GM19240 (cell line): ENCODE results near the gene CHRM3.
"Not testable (repeated sequence)": the region's sequence is repeated elsewhere in the genome, so short reads cannot be mapped to it uniquely, and the experiment has no call there.

Experiments
- DNase-seq: peaks from one replicate; pipeline ENCODE4 v3.0.0; 2011; ENCODE audit warnings: low spot score; ENCODE audit not compliant: insufficient read length

CHRM3 gene

DNA sequence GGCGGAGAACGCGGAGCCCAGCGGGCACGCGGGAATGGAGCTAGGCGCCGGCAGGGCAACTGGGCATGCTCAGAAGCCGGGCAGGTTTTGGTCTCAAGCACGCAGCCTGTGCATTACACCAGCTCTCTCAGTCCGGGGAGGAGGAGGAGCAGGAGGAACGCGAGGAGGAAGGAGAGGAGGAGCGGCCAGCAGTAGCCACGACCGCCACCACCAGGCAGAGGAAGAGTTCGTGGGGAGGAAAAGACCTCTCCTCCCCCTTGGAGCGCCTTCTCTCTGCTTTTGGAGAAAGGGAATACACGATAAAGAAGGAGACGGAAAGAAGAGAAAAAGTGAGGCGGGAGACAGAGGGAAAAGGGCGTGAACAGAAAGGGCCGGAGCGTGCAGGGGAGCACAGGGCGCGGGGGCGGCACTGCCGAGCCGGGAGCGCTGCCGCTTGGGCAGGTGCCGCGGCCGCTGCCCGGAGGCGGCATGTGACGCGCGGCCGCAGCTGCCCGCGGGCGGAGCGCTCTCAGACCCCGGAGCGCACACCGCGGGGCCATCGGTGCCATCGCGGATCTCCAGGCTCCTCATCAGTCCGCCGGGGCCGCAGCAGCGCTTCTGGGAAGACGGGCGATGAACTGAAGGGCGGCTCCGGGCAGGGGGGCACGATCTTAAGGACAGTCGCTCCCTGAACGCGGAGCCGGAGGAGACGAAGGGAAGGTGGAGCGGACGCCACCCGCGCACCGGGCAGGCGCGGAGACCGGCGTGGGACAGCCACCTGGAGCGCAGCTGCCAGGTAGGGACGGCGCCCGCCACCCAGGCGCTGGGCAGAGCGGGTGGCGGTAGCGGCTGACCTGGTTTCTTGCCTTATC is at the start of gene CHRM3:
CHRM3 (plus strand) TSS at position 116 of the 851 bp plus-strand sequence. CDS start 520,884 bp downstream, outside the sequence.
- no peak for DNase-seq

- no peak for DNase-seq
These were observed 48.5 kb upstream of the CHRM3 start for GRCh38 chr1:239337799-239338430.

DNA sequence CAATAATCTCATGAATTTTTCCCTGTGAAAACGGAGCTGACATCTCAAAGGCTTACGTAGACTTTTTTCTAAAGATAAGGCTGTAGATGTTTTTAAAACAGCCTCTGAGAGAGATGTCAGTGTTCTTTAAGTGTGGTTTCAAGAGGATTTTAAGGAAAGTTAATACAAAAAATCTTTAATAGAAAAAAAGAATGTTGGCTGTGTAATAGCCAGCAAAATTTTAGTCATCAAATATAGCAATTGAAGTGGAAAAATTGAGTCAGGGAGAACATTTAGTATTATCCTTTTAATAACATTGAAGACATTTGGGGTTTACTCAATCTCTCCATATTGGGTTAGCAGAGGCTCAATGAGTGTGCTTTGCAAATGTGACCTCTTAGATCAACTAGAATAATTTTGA is 38.6 kb upstream of the CHRM3 start:
- no peak for DNase-seq

- DNase-seq = no peak
These were observed 37.6 kb upstream of the CHRM3 start for GRCh38 chr1:239348635-239349353.

DNA sequence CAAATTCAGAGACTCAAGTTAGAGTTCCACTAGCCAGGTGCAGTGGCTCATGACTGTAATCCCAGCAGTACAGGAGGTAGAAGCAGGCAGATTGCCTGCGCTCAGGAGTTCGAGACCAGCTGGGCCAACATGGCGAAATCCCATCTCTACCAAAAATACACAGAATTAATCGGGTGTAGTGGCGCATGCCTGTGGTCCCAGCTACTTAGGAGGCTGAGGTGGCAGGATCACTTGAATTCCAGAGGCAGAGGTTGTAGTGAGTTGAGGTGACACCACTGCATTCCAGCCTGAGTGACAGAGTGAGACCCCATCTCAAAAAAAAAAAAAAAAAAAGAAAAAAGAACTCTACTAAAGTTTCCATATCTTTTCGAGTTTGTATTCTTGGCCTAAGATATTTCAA is 36.7 kb upstream of the CHRM3 start:
- DNase-seq = no peak

- DNase-seq = no peak
These were observed 32.8 kb upstream of the CHRM3 start for GRCh38 chr1:239353536-239353935.

DNA sequence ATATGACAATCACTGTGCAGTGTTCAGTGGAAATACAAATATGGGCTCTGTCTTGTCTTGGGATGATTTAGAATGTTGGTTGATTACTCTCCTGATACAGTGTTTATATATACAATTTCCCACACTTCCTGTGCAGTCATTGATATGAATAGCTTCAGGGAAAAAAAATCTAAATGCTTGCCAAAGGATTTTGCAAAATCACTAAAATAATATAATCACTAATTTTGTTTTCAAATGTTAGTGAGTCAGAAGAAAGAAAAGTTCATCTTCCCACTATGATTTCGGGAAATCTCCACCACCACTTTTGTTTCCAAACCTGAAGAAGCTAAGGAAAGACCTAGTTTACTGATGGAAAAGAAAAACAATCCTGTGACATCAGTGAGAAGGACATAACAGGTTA is 32.1 kb upstream of the CHRM3 start:
- no peak for DNase-seq

GRCh38 chr1:239357867-239358266 is 28.5 kb upstream of the CHRM3 start:
- no peak for DNase-seq

- DNase-seq = no peak
These were observed 25.0 kb upstream of the CHRM3 start for GRCh38 chr1:239361403-239361802.

DNA sequence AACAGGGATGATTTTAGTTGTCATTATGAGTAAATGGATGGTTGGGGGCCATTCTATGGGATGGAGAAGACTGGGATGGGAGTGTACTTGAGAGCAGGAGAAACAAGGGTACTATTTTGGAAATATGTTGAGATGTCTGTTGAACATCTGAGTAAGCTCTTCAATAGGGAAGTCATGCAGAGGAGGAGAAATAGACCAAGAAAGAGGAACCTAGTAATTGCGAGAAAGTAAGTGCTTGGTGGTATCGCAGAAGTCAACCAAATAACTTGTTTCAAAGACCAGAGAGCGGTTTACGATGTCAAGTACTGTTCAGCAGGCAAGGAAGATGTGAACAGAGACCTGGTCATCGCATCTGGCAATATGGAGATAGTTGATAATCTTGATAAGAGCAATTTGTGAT is 22.4 kb upstream of the CHRM3 start:
- DNase-seq = no peak

DNA sequence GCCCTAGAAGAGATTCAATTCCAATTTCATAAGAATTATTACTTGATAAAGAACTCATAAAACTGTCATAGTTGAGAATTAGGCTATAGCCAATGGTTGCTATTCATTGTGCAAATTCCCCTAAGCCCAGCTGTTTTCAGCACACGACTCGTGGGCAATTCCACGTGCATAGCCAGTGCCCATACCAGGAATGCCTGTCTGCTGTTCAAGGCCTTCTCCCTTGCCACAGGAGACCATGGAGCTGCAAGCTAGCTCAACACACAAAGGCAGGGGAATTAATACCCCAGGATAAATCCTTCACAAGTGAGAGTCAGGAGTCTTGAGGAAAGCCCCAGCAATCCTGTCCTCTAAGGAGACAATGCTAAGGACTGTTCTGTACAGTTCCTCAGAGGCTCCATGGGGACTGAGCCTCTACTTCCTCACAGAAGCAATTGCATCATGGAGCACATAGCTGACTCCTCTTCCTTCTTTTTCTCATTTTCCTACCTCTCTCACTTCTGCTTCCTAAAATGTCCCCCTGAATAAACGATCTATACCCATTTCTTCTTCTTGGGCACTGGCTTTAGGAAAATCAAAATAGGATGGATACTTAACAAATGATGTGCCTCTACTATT is 19.1 kb upstream of the CHRM3 start:
- no peak for DNase-seq

DNA sequence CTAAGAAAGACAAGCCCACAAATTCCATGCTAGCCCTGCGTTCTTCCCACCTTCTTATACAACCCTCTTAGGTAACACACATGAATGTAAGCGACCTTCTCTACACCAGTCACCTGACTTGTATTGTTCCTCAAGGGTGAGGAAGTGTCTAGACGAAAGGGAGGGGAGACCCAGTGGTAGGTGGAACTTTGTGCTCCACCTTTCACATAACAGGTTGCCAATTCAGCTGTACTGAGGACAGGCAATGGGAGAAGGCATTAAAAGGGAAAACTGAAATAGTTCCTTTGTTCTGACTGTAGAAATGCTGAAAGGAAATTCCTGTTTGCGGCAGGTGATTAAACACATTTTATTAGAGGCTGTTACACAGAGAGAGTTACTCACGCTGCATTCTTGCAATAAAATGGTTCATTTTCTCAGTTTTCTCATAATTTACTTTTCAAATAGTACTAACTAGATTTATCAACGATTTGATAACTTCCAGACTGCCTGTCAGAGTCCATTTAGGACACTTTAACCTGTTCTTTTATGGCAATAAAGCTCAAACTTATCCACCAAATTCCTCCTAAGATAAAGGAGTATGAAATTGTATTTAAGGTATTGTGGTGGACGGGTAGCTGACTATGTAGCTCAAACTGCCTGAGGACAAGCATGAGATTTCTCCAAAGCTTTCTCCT is 17.8 kb upstream of the CHRM3 start:
- no peak for DNase-seq

DNA sequence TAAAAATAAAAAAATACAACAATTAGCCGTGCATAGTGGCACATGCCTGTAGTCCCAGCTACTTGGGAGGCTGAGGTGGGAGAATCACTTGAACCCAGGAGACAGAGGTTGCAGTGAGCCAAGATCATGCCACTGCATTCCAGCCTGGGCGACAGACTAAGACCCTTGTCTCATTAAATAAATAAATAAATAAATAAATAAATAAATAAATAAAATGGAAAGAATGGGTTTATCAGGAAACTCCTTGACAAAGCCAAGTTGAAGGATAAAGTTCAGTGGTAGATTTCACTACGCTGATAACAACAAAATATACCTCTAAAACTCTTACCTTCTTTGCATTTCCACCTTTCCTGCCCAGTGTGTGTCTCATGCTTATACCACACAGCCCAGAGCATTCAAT is 15.5 kb upstream of the CHRM3 start:
- DNase-seq = not testable (repeated sequence)

DNA sequence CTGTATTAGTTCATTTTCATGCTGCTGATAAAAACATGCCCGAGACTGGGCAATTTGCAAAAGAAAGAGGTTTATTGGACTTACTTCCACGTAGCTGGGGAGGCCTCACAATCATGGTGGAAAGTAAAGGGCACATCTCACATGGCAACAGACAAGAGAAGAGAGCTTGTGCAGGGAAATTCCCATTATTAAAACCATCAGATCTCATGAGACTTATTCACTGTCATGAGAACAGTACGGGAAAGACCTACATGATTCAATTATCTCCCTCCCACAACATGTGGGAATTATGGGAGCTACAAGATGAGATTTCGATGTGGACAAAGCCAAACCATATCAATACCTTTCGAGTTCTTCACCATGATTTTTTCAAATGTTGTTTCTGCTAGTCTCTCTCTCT is 3.7 kb upstream of the CHRM3 start:
- DNase-seq = no peak

GRCh38 chr1:239383714-239384113 is 2.7 kb upstream of the CHRM3 start:
- DNase-seq = no peak

- no peak for DNase-seq
These were observed 1.2 kb downstream of the CHRM3 start for GRCh38 chr1:239387304-239388158.

- no peak for DNase-seq
These were observed 1.8 kb downstream of the CHRM3 start for GRCh38 chr1:239388159-239388485.

GRCh38 chr1:239388578-239388977 is 2.2 kb downstream of the CHRM3 start:
- no peak for DNase-seq

- DNase-seq = no peak
These were observed 3.3 kb downstream of the CHRM3 start for GRCh38 chr1:239389703-239390102.

DNA sequence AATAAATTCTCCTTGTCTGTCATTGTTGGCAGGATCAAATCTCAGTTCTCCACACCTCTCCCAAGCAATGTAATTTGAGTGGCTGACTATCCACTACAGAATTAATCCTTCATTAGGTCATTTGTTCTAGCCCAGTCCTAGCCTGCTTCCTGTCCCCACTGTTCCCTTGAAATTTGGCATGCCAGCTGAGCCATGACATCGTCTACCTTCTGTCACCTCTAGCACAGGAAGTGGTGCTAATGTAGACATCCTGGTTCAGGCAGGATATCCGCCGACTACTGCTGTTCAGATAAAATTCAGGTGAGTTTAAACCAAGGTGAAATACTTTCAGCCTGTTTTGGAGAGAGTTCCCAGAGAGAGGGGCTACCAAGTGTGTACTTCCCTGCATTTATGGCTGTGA is 5.9 kb downstream of the CHRM3 start:
- no peak for DNase-seq
